Right lobe of liver (tissue), 6 donors: ENCODE measurements around the gene EPN1. TPM values are rescaled to one million over a fixed set of nuclear protein-coding genes. Genes with fewer than 3 reads are reported as not detected.
A peak's percentile ranks its signal among the peaks of the same experiment; 100 is the strongest.

ENCODE experiments used
- ATAC-seq, 4 donors: fragments of 200-7000 bp; cut with Tn5 transposase; one replicate each; pipeline ENCODE4 v1.9.1; 2020; ENCODE audit warnings: mild to moderate bottlenecking in 4 of 4, moderate library complexity in 4 of 4
- DNase-seq, 3 donors: peaks; one replicate each; pipeline ENCODE4 v3.0.0-alpha.2; 2020
- H3K27ac ChIP-seq, 3 donors: fragments of 200-600 bp; one replicate each; pipeline ENCODE4 v1.8.0; 2022
- H3K27me3 ChIP-seq, 2 donors: fragments of 200-600 bp; one replicate each; pipeline ENCODE4 v1.8.0; 2022
- H3K36me3 ChIP-seq, 4 donors: fragments of 200-600 bp; sonication (generic) in 1 of 4; one replicate each; pipeline versions ENCODE4 v1.5.1 to v1.8.0; 2017 to 2022; ENCODE audit warnings: control low read depth in 1 of 4
- H3K4me1 ChIP-seq, 4 donors: fragments of 200-600 bp; sonication (generic) in 1 of 4; one replicate each; pipeline versions ENCODE4 v1.5.1 to v1.8.0; 2017 to 2022; ENCODE audit warnings: control low read depth in 1 of 4
- H3K4me3 ChIP-seq, 3 donors: fragments of 200-600 bp; one replicate each; pipeline ENCODE4 v1.8.0; 2022
- H3K9me3 ChIP-seq, 4 donors: fragments of 200-600 bp; sonication (generic) in 1 of 4; one replicate each; pipeline versions ENCODE4 v1.5.1 to v1.8.0; 2017 to 2022; ENCODE audit warnings: control low read depth in 1 of 4
- CTCF ChIP-seq, 4 donors: fragments of 200-600 bp in 3 of 4; fragments of 450-650 bp in 1 of 4; IDR thresholded peaks; one replicate each; pipeline versions ENCODE4 v1.5.1 to v1.8.0; 2016 to 2022; ENCODE audit warnings: antibody characterized with exemption in 4 of 4, mild to moderate bottlenecking in 2 of 4
- POLR2A ChIP-seq: fragments of 450-650 bp; IDR thresholded peaks from one replicate; pipeline ENCODE4 v1.6.1; 2017; ENCODE audit warnings: antibody characterized with exemption, mild to moderate bottlenecking
- WGBS: methylation state at CpG from one replicate; pipeline ENCODE4 v1.1.6; 2018; ENCODE audit warnings: low coverage, low lambda C conversion rate; ENCODE audit not compliant: insufficient coverage; ENCODE audit errors: missing lambda C conversion rate; 5-methylcytosine and 5-hydroxymethylcytosine counted together
- intact Hi-C, 2 donors: fragments of 100-400 bp; cut with DNase I; formaldehyde crosslinking; loops; one replicate each; pipeline versions ENCODE4 v1.11.2 to v1.14.1; 2022
- total RNA-seq, 6 experiments: library from RNA; depleted of rRNA in 2 of 6; stranded (reverse); fragments of >200 nt in 2 of 6; fragmentation: NEBNext Ultra II Directional in 3 of 6; extraction: Animal tissue kit (Norgen Biotek cat#: 25700) in 3 of 6; gene quantifications; one replicate each; pipeline versions ENCODE4 v1.1.0 to v1.2.4, GENCODE V29; 2016 to 2023
- donor health status: DM: no; HTN: yes; CAD: no.
- donor health status: DM: no; HTN: no; CAD: no.
- donor health status: DM: no; HTN: no; CAD: no.
- donor health status: DM: no; HTN: yes; CAD: no.
- donor health status: DM: no; HTN: yes; CAD: no.

Gene EPN1
- total RNA-seq, 6 experiments from 2014 or later: 88.9 to 162 (median 107) TPM

- WGBS: 45% methylated on average over 15 of the region's 22 CpGs
- Histone ChIP-seq H3K27ac (peak overlapping the region; percentile 79 to 91 (median 91)), H3K4me1 (peaks cover 0 to 46% (median 20%) of the 10 kb centered on the region in 4 donors), H3K9me3 (no peaks in the 10 kb centered on the region), H3K27me3 (no peaks in the 10 kb centered on the region), H3K4me3 (peak overlapping the region in 2 of 3 donors; percentile 31 to 34), H3K36me3 (peaks cover 0 to 33% (median 16%) of the 10 kb centered on the region in 4 donors)
- DNase-seq (peak; percentile 60 to 84 (median 76)), ATAC-seq (peak; percentile 85 to 89 (median 86))
- TF ChIP-seq CTCF (IDR thresholded peaks at IDR 0.05) (no peak), POLR2A (peak; percentile 43)
- intact Hi-C loops: loop anchor here in 1 of 2 donors (10.0 kb wide), 1 partner anchor 121 kb away; no protein-coding TSS in a partner anchor
Measured at GRCh38 chr19:55683449-55684261, 8.6 kb downstream of the EPN1 start.

- Histone ChIP-seq H3K27me3 (no peaks in the 10 kb centered on the region), H3K36me3 (peaks cover 0 to 35% (median 14%) of the 10 kb centered on the region in 4 donors), H3K9me3 (no peaks in the 10 kb centered on the region), H3K27ac (peak overlapping the region; percentile 68 to 91 (median 91)), H3K4me3 (no peak overlapping the region), H3K4me1 (peaks cover 0 to 38% (median 17%) of the 10 kb centered on the region in 4 donors)
- intact Hi-C loops: loop anchor here in 1 of 2 donors (10.0 kb wide), 1 partner anchor 120 kb away; no protein-coding TSS in a partner anchor
- WGBS: 96% methylated on average over 30 of the region's 60 CpGs
- ATAC-seq (no peak), DNase-seq (peak in 2 of 3 donors; percentile 27 to 58)
- TF ChIP-seq POLR2A (no peak), CTCF (IDR thresholded peaks at IDR 0.05) (no peak)
Measured at GRCh38 chr19:55684946-55685681, 10.1 kb downstream of the EPN1 start.

- Histone ChIP-seq H3K27me3 (no peaks in the 10 kb centered on the region), H3K4me3 (no peak overlapping the region), H3K4me1 (peaks cover 0 to 36% (median 17%) of the 10 kb centered on the region in 4 donors), H3K9me3 (no peaks in the 10 kb centered on the region), H3K36me3 (peaks cover 0 to 40% (median 18%) of the 10 kb centered on the region in 4 donors), H3K27ac (no peak overlapping the region)
- 100% methylated on average over 1 of the region's 6 CpGs for WGBS
- DNase-seq (peak in 1 of 3 donors; percentile 35), ATAC-seq (no peak)
- TF ChIP-seq POLR2A (no peak), CTCF (IDR thresholded peaks at IDR 0.05) (no peak)
- intact Hi-C loops: loop anchor here in 1 of 2 donors (10.0 kb wide), 1 partner anchor 119 kb away; no protein-coding TSS in a partner anchor
Measured at GRCh38 chr19:55685776-55686175, 10.8 kb downstream of the EPN1 start.

- Histone ChIP-seq H3K27me3 (no peaks in the 10 kb centered on the region), H3K4me3 (no peak overlapping the region), H3K4me1 (peaks cover 0 to 33% (median 15%) of the 10 kb centered on the region in 4 donors), H3K27ac (no peak overlapping the region), H3K9me3 (no peaks in the 10 kb centered on the region), H3K36me3 (peaks cover 0 to 38% (median 19%) of the 10 kb centered on the region in 4 donors)
- ATAC-seq: no peak
- peak in 2 of 3 donors; percentile 16 to 37 for DNase-seq
- intact Hi-C loops: loop anchor here in 1 of 2 donors (10.0 kb wide), 1 partner anchor 118 kb away; no protein-coding TSS in a partner anchor
- TF ChIP-seq CTCF (IDR thresholded peaks at IDR 0.05): no peak
- no peak for TF ChIP-seq POLR2A
- 86% methylated on average over 18 of the region's 29 CpGs for WGBS
Measured at GRCh38 chr19:55686311-55687050, 11.5 kb downstream of the EPN1 start.
